Measurements from ENCODE around the gene TRERF1. TPM values are rescaled to one million over a fixed set of nuclear protein-coding genes. Genes with fewer than 3 reads are reported as not detected.
"Not testable (repeated sequence)": the region's sequence is repeated elsewhere in the genome, so short reads cannot be mapped to it uniquely, and the experiment has no call there.

Gene TRERF1
- total RNA-seq, 4 donors from 2014 or later, result 6.9 to 12.1 (median 8.8) TPM

DNA sequence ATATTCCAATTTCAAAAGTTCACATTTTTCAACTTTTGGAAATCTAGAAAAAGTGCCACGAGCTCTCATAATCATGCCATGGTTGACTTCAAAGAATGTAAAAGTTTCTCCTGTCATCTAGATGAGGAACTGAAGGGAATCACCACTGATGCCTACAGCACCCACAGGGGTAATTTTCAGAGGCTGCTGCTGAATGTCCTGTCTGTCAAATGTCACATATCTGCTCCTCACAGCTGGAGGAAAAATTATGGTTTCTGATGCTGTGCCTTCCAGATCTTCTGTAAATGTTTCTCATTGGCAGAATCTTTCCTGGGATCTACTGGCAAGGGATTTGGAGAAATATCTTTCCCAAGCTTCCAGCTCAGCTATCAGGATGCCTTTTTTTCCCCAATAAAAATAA lies 32.5 kb upstream of the TRERF1 start:
- 81 to 91% methylated on average over 1 of the region's 1 CpG for WGBS, 2 donors
- intact Hi-C loops (cut with DNase I; ENCODE audit: low total_unique reads), result no loop called here
- TF ChIP-seq, protein P1, sequence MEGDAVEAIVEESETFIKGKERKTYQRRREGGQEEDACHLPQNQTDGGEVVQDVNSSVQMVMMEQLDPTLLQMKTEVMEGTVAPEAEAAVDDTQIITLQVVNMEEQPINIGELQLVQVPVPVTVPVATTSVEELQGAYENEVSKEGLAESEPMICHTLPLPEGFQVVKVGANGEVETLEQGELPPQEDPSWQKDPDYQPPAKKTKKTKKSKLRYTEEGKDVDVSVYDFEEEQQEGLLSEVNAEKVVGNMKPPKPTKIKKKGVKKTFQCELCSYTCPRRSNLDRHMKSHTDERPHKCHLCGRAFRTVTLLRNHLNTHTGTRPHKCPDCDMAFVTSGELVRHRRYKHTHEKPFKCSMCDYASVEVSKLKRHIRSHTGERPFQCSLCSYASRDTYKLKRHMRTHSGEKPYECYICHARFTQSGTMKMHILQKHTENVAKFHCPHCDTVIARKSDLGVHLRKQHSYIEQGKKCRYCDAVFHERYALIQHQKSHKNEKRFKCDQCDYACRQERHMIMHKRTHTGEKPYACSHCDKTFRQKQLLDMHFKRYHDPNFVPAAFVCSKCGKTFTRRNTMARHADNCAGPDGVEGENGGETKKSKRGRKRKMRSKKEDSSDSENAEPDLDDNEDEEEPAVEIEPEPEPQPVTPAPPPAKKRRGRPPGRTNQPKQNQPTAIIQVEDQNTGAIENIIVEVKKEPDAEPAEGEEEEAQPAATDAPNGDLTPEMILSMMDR (IDR thresholded peaks at IDR 0.05), result no peak
- no peak for TF ChIP-seq POLR2A (IDR thresholded peaks at IDR 0.05)

DNA sequence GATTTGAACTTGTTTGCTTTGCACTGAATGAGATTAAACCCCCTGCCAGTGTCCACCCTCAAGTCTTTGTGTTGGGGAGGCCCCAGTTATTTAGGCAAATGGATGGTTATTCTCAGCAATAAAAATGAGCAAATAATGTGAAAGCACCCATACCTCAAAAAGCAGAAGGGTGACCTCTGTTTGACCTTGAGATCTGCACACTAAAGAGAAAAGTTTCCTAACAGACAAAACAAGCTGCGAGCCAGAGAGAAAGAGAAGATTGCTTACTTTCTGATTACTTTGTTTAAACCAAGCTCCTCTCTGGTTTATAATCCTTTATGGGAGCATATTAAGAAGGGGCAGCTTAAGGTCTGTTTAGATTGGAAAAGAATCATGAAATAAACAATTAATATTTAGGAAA lies 30.4 kb upstream of the TRERF1 start:
- DNase-seq (ENCODE audit: low spot score in 2 of 2), result no peak
- no peak for TF ChIP-seq POLR2A (IDR thresholded peaks at IDR 0.05)
- TF ChIP-seq, protein P1 (IDR thresholded peaks at IDR 0.05), result no peak
- WGBS, 2 donors, result 74 to 100% methylated on average over 1 of the region's 1 CpG
- intact Hi-C loops (cut with DNase I; ENCODE audit: low total_unique reads), result no loop called here
- no peak overlapping the region for H3K4me3 ChIP-seq (ENCODE audit: low read depth, poor library complexity, severe bottlenecking)

More for the DNA sequence above, 32.5 kb upstream of the TRERF1 start:
- DNase-seq (ENCODE audit: low spot score in 2 of 2), result no peak
- H3K4me3 ChIP-seq (ENCODE audit: low read depth, poor library complexity, severe bottlenecking), result no peak overlapping the region

DNA sequence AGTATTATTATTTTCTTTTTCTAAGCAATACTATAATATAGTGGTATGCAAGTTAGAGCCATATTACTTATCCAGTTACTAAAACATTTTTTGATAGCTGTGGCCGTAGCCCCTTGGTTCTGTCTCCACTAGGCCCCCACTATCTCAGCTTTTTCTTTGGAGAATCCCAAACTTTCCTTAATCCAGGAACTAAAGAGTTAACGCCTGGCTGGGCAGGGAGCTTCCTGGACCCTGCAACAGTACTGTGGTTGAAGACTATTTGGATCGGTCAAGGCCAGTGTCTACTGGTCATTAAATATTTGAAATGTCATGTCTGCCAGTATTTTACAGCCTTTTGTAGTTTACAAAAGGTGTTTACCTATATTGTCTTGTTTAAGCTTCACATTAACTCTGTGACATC lies 20.0 kb upstream of the TRERF1 start:
- H3K4me3 ChIP-seq (ENCODE audit: low read depth, poor library complexity, severe bottlenecking), result no peak overlapping the region
- no peak for DNase-seq (ENCODE audit: low spot score in 2 of 2)
- intact Hi-C loops (cut with DNase I; ENCODE audit: low total_unique reads), result no loop called here
- TF ChIP-seq POLR2A (IDR thresholded peaks at IDR 0.05), result no peak
- TF ChIP-seq, protein P1 (IDR thresholded peaks at IDR 0.05), result no peak
- 55 to 67% methylated on average over 3 of the region's 3 CpGs for WGBS, 2 donors

GRCh38 chr6:42471142-42471541 lies 19.4 kb upstream of the TRERF1 start:
- no peak for DNase-seq (ENCODE audit: low spot score in 2 of 2)
- no peak overlapping the region for H3K4me3 ChIP-seq (ENCODE audit: low read depth, poor library complexity, severe bottlenecking)
- intact Hi-C loops (cut with DNase I; ENCODE audit: low total_unique reads), result no loop called here
- WGBS, 2 donors, result 72 to 73% methylated on average over 3 of the region's 3 CpGs
- TF ChIP-seq POLR2A (IDR thresholded peaks at IDR 0.05), result no peak
- TF ChIP-seq, protein P1 (IDR thresholded peaks at IDR 0.05), result no peak

GRCh38 chr6:42468273-42468672 lies 16.5 kb upstream of the TRERF1 start:
- intact Hi-C loops (cut with DNase I; ENCODE audit: low total_unique reads), result no loop called here
- DNase-seq (ENCODE audit: low spot score in 2 of 2), result no peak
- TF ChIP-seq, protein P1 (IDR thresholded peaks at IDR 0.05), result no peak
- no peak for TF ChIP-seq POLR2A (IDR thresholded peaks at IDR 0.05)
- WGBS, 2 donors, result 98 to 100% methylated on average over 1 of the region's 1 CpG
- no peak overlapping the region for H3K4me3 ChIP-seq (ENCODE audit: low read depth, poor library complexity, severe bottlenecking)

- WGBS, 2 donors, result 56 to 73% methylated on average over 1 of the region's 1 CpG
- no peak for DNase-seq (ENCODE audit: low spot score in 2 of 2)
- TF ChIP-seq POLR2A (IDR thresholded peaks at IDR 0.05), result no peak
- TF ChIP-seq, protein P1 (IDR thresholded peaks at IDR 0.05), result no peak
- intact Hi-C loops (cut with DNase I; ENCODE audit: low total_unique reads), result no loop called here
- H3K4me3 ChIP-seq (ENCODE audit: low read depth, poor library complexity, severe bottlenecking), result no peak overlapping the region
Observed at GRCh38 chr6:42467651-42468050, 15.9 kb upstream of the TRERF1 start.

DNA sequence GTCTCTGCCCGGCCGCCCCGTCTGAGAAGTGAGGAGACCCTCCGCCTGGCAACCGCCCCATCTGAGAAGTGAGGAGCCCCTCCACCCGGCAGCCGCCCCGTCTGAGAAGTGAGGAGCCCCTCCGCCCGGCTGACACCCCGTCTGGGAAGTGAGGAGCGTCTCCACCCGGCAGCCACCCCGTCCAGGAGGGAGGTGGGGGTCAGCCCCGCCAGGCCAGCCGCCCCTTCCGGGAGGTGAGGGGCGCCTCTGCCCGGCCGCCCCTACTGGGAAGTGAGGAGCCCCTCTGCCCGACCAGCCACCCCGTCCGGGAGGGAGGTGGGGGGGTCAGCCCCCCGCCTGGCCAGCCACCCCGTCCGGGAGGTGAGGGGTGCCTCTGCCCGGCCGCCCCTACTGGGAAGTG lies 14.7 kb upstream of the TRERF1 start:
- DNase-seq (ENCODE audit: low spot score in 2 of 2); H3K4me3 ChIP-seq (ENCODE audit: low read depth, poor library complexity, severe bottlenecking); intact Hi-C loops (cut with DNase I; ENCODE audit: low total_unique reads): not testable (repeated sequence)
- WGBS, 2 donors, result 92% methylated on average over 2 to 18 of the region's 28 CpGs

All from lower leg skin (tissue), 4 donors.